ENCODE data around the gene ADGRV1. TPM values are rescaled to one million over a fixed set of nuclear protein-coding genes. Genes with fewer than 3 reads are reported as not detected.
"Not testable (repeated sequence)": the region's sequence is repeated elsewhere in the genome, so short reads cannot be mapped to it uniquely, and the experiment has no call there.

Gene ADGRV1
- total RNA-seq, 1 experiment from 2014 or later: 6.8 TPM

DNA sequence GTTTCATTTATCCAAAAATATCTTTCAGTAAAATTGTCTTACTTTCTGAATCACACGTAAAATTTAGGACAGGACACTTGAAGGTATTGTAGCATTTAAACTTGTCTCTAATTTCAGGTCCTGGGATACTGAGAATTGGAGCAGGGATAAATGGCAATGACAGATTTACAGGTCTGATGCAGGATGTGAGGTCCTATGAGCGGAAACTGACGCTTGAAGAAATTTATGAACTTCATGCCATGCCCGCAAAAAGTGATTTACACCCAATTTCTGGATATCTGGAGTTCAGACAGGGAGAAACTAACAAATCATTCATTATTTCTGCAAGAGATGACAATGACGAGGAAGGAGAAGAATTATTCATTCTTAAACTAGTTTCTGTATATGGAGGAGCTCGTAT lies 99.2 kb downstream of the ADGRV1 start:
- POLR2A ChIA-PET (ENCODE audit: low non-redundant PET): no interaction called here
- Histone ChIP-seq H3K4me3 (ENCODE audit: low read depth, low read length, poor library complexity, severe bottlenecking) (no peak overlapping the region), H3K27ac (ENCODE audit: low read depth, low read length, poor library complexity, severe bottlenecking) (no peak overlapping the region), H3K4me1 (ENCODE audit: insufficient read depth, low read length, poor library complexity, severe bottlenecking) (no peaks in the 10 kb centered on the region), H3K27me3 (replicated peaks; ENCODE audit: insufficient read depth, low read depth, low read length, poor library complexity) (no peaks in the 10 kb centered on the region), H3K9me3 (ENCODE audit: low read depth, low read length, poor library complexity, severe bottlenecking) (no peaks in the 10 kb centered on the region), H3K36me3 (ENCODE audit: insufficient read depth, low read length, poor library complexity, severe bottlenecking) (no peaks in the 10 kb centered on the region)
- BruUV-seq (replicated peaks): no TSS peak
- CTCF ChIA-PET: no interaction called here
- intact Hi-C loops (cut with micrococcal nuclease; ENCODE audit: unreplicated experiment): no loop called here
- TF ChIP-seq, protein P1, sequence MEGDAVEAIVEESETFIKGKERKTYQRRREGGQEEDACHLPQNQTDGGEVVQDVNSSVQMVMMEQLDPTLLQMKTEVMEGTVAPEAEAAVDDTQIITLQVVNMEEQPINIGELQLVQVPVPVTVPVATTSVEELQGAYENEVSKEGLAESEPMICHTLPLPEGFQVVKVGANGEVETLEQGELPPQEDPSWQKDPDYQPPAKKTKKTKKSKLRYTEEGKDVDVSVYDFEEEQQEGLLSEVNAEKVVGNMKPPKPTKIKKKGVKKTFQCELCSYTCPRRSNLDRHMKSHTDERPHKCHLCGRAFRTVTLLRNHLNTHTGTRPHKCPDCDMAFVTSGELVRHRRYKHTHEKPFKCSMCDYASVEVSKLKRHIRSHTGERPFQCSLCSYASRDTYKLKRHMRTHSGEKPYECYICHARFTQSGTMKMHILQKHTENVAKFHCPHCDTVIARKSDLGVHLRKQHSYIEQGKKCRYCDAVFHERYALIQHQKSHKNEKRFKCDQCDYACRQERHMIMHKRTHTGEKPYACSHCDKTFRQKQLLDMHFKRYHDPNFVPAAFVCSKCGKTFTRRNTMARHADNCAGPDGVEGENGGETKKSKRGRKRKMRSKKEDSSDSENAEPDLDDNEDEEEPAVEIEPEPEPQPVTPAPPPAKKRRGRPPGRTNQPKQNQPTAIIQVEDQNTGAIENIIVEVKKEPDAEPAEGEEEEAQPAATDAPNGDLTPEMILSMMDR (conservative IDR thresholded peaks at IDR 0.05; ENCODE audit: low read depth, low read length): no peak
- DNase-seq (ENCODE audit: low spot score): no peak

DNA sequence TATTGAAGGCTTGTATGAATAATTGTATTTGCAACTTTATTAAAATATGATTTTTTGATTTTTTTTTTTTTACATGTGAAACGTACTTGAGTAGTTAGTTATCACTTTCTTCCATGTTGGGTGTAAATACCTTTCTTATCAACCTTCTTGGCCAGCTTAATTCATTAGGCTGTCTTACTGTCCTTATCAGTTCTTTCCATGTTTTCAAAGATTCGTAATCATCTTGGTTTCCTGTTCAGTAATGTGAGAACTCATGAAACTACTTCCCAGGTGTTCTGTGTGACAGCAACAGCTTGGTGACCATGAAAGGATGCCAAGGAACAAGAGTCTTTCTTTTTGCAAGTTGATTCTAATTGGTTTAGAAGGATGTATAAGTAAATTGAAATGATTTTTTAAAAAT lies 100.0 kb downstream of the ADGRV1 start:
- ChIA-PET CTCF (no interaction called here), POLR2A (ENCODE audit: low non-redundant PET) (no interaction called here)
- BruUV-seq (replicated peaks): no TSS peak
- TF ChIP-seq EZH2 (IDR thresholded peaks at IDR 0.05; ENCODE audit: borderline replicate concordance, low read depth, low read length, poor library complexity, severe bottlenecking): no peak
- TF ChIP-seq, protein P1 (conservative IDR thresholded peaks at IDR 0.05; ENCODE audit: low read depth, low read length): no peak
- Histone ChIP-seq H3K4me1 (ENCODE audit: insufficient read depth, low read length, poor library complexity, severe bottlenecking) (no peaks in the 10 kb centered on the region), H3K4me3 (ENCODE audit: low read depth, low read length, poor library complexity, severe bottlenecking) (no peak overlapping the region), H3K36me3 (ENCODE audit: insufficient read depth, low read length, poor library complexity, severe bottlenecking) (no peaks in the 10 kb centered on the region), H3K27me3 (replicated peaks; ENCODE audit: insufficient read depth, low read depth, low read length, poor library complexity) (no peaks in the 10 kb centered on the region), H3K9me3 (ENCODE audit: low read depth, low read length, poor library complexity, severe bottlenecking) (no peaks in the 10 kb centered on the region), H3K27ac (ENCODE audit: low read depth, low read length, poor library complexity, severe bottlenecking) (no peak overlapping the region)
- no peak for DNase-seq (ENCODE audit: low spot score)
- intact Hi-C loops (cut with micrococcal nuclease; ENCODE audit: unreplicated experiment): no loop called here

DNA sequence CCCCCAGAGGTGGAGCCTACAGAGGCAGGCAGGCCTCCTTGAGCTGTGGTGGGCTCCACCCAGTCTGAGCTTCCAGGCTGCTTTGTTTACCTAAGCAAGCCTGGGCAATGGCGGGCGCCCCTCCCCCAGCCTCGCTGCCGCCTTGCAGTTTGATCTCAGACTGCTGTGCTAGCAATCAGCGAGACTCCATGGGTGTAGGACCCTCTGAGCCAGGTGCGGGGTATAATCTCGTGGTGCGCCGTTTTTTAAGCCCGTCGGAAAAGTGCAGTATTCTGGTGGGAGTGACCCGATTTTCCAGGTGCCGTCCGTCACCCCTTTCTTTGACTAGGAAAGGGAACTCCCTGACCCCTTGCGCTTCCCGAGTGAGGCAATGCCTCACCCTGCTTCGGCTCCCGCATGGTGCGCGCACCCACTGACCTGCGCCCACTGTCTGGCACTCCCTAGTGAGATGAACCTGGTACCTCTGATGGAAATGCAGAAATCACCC lies 109.5 kb downstream of the ADGRV1 start:
- H3K36me3 ChIP-seq (ENCODE audit: insufficient read depth, low read length, poor library complexity, severe bottlenecking); H3K4me3 ChIP-seq (ENCODE audit: low read depth, low read length, poor library complexity, severe bottlenecking); H3K27me3 ChIP-seq (replicated peaks; ENCODE audit: insufficient read depth, low read depth, low read length, poor library complexity); POLR2A ChIA-PET (ENCODE audit: low non-redundant PET); DNase-seq (ENCODE audit: low spot score); BruUV-seq (replicated peaks); CTCF ChIA-PET; H3K4me1 ChIP-seq (ENCODE audit: insufficient read depth, low read length, poor library complexity, severe bottlenecking); intact Hi-C loops (cut with micrococcal nuclease; ENCODE audit: unreplicated experiment); H3K27ac ChIP-seq (ENCODE audit: low read depth, low read length, poor library complexity, severe bottlenecking); H3K9me3 ChIP-seq (ENCODE audit: low read depth, low read length, poor library complexity, severe bottlenecking): not testable (repeated sequence)

DNA sequence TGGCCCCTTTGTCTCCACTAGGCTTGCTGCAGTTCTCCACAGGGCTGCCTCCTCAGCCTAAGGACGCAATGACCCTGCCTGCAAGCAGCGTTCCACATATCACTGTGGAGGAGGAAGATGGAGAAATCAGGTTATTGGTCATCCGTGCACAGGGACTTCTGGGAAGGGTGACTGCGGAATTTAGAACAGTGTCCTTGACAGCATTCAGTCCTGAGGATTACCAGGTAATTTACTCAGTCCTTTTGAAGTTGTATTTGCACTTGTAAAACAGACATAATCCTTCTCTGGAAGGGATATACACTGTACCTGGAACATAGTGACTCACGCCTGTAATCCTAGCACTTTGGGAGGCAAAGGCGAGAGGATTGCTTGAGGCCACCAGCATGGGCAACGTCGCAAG lies 116.6 kb downstream of the ADGRV1 start:
- H3K4me3 ChIP-seq (ENCODE audit: low read depth, low read length, poor library complexity, severe bottlenecking): no peak overlapping the region
- POLR2A ChIA-PET (ENCODE audit: low non-redundant PET): no interaction called here
- no peaks in the 10 kb centered on the region for H3K4me1 ChIP-seq (ENCODE audit: insufficient read depth, low read length, poor library complexity, severe bottlenecking)
- BruUV-seq (replicated peaks): no TSS peak
- H3K27ac ChIP-seq (ENCODE audit: low read depth, low read length, poor library complexity, severe bottlenecking): no peak overlapping the region
- TF ChIP-seq, protein P1 (conservative IDR thresholded peaks at IDR 0.05; ENCODE audit: low read depth, low read length): no peak
- TF ChIP-seq EZH2 (IDR thresholded peaks at IDR 0.05; ENCODE audit: borderline replicate concordance, low read depth, low read length, poor library complexity, severe bottlenecking): no peak
- intact Hi-C loops (cut with micrococcal nuclease; ENCODE audit: unreplicated experiment): no loop called here
- no peaks in the 10 kb centered on the region for H3K27me3 ChIP-seq (replicated peaks; ENCODE audit: insufficient read depth, low read depth, low read length, poor library complexity)
- no peaks in the 10 kb centered on the region for H3K36me3 ChIP-seq (ENCODE audit: insufficient read depth, low read length, poor library complexity, severe bottlenecking)
- DNase-seq (ENCODE audit: low spot score): no peak
- CTCF ChIA-PET: no interaction called here
- H3K9me3 ChIP-seq (ENCODE audit: low read depth, low read length, poor library complexity, severe bottlenecking): no peaks in the 10 kb centered on the region

All from A673 (cell line).